ENCODE data around the gene GALNT6.

GRCh38 chr12:51401486-51401885 is 10.3 kb upstream of the GALNT6 start:
- TF ChIP-seq CTCF (IDR thresholded peaks at IDR 0.05) (no peak), POLR2A (IDR thresholded peaks at IDR 0.05) (no peak)

Measured in heart left ventricle (tissue), 13 donors.